ENCODE results near the gene WDR11.

DNA sequence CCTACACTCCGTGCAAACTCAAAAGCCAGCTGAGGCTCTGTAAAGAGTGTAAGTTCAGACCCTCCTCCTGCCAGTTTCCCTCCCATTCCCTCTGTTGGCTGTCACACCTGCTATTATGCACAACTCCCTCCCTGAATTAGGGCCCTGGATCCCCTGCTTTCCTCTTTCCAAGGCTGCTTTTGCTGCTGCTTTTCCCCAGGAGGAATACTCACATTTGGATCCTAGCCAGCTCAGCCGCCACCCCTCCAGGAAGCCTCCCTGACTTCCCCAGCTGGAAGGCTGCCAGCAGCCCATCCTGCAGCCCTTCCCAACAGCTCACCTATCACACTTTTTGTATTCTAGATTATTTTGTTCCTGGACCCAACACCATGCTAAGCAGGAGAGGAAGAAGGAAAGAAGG lies 40.9 kb upstream of the WDR11 start:
- TF ChIP-seq EP300 (IDR thresholded peaks at IDR 0.05) (no peak), POLR2A (IDR thresholded peaks at IDR 0.05) (no peak)
- TF ChIP-seq, protein P1, sequence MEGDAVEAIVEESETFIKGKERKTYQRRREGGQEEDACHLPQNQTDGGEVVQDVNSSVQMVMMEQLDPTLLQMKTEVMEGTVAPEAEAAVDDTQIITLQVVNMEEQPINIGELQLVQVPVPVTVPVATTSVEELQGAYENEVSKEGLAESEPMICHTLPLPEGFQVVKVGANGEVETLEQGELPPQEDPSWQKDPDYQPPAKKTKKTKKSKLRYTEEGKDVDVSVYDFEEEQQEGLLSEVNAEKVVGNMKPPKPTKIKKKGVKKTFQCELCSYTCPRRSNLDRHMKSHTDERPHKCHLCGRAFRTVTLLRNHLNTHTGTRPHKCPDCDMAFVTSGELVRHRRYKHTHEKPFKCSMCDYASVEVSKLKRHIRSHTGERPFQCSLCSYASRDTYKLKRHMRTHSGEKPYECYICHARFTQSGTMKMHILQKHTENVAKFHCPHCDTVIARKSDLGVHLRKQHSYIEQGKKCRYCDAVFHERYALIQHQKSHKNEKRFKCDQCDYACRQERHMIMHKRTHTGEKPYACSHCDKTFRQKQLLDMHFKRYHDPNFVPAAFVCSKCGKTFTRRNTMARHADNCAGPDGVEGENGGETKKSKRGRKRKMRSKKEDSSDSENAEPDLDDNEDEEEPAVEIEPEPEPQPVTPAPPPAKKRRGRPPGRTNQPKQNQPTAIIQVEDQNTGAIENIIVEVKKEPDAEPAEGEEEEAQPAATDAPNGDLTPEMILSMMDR (IDR thresholded peaks at IDR 0.05), result no peak

All from tibial nerve (tissue), 4 donors.